ENCODE data around the gene DPP4. TPM values are rescaled to one million over a fixed set of nuclear protein-coding genes. Genes with fewer than 3 reads are reported as not detected.

Gene DPP4
- total and polyA plus RNA-seq, 7 donors = 1.2 to 11.9 (median 6.9) TPM

DNA sequence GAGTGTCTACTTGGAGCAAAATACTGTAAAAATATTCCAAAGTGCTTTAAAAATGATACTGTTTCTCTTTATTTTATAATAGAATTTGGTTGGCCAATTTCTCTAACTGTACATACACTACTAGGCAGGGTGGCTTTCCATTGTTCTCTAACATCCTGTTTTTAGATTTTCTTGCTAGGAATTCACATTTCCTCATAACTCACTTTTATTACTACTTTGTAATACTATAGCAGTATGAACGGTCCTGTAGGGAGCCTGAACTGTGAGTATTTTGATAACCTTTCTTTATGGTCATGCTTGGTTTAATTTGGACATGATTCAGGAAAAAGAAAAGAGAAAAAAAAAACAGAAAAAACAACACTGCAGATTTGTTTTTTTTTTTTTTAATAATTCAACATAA is 40.3 kb upstream of the DPP4 start:
- Histone ChIP-seq H3K4me1 (peaks cover 0 to 12% (median 3%) of the 10 kb centered on the region in 4 donors), H3K36me3 (no peaks in the 10 kb centered on the region), H3K27ac (no peak overlapping the region), H3K9me3 (no peaks in the 10 kb centered on the region), H3K27me3 (no peaks in the 10 kb centered on the region), H3K4me3 (no peak overlapping the region)
- TF ChIP-seq EP300 (IDR thresholded peaks at IDR 0.05) = no peak
- no peak for TF ChIP-seq POLR2A (IDR thresholded peaks at IDR 0.05)
- no peak for TF ChIP-seq CTCF (IDR thresholded peaks at IDR 0.05)
- TF ChIP-seq POLR2AphosphoS5 (IDR thresholded peaks at IDR 0.05) = no peak
- intact Hi-C loops (cut with DNase I) = no loop called here
- 7 to 29% methylated on average over 1 of the region's 1 CpG for WGBS, 2 donors
- no peak for DNase-seq

GRCh38 chr2:162113776-162114168 is 39.8 kb upstream of the DPP4 start:
- H3K4me3 ChIP-seq = no peak overlapping the region
- no peak for DNase-seq
- TF ChIP-seq POLR2A (IDR thresholded peaks at IDR 0.05) (no peak), CTCF (IDR thresholded peaks at IDR 0.05) (no peak), EP300 (IDR thresholded peaks at IDR 0.05) (no peak), POLR2AphosphoS5 (IDR thresholded peaks at IDR 0.05) (peak in 1 of 4 donors; percentile 22)
- WGBS, 2 donors = 79 to 94% methylated on average over 1 of the region's 1 CpG
- no peaks in the 10 kb centered on the region for H3K9me3 ChIP-seq
- H3K27ac ChIP-seq = no peak overlapping the region
- H3K4me1 ChIP-seq = peaks cover 0 to 10% (median 3%) of the 10 kb centered on the region in 4 donors
- H3K27me3 ChIP-seq = no peaks in the 10 kb centered on the region
- no peaks in the 10 kb centered on the region for H3K36me3 ChIP-seq
- intact Hi-C loops (cut with DNase I) = no loop called here

DNA sequence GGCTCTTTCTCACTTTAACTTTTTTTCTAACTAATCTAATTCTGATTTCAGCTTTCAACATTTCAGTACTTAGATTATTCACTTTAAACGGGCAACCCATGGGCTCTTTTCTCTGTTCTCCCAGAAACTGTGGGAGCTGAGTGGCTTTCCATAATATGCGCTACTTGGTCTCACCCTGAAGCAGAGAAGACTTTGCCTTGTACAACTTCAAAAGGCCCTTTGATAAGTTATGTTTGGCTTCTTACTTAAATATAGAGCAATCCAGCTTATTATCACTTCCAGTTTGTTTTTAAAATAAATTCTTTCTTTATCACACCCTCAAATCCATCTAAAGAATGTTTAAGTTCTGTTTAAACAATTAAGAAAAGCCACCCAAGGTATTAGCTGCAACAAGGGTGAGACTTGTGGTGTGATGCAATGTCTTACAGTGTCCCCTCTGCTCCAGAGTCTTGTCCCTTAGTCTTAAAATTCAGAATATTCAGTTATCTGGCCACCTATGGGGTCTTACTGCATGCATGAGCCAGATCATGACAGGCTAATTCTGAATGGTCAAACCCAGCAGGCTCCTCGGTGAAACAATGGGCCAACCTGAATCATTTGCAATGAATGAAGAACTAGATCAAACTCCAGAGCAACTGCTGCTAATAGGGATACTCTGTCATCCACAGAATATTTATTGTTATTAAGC is 39.2 kb upstream of the DPP4 start:
- Histone ChIP-seq H3K27me3 (no peaks in the 10 kb centered on the region), H3K27ac (no peak overlapping the region), H3K4me1 (peaks cover 0 to 5% (median 1%) of the 10 kb centered on the region in 4 donors), H3K4me3 (no peak overlapping the region), H3K9me3 (no peaks in the 10 kb centered on the region), H3K36me3 (no peaks in the 10 kb centered on the region)
- WGBS, 2 donors = 89 to 90% methylated on average over 3 of the region's 3 CpGs
- intact Hi-C loops (cut with DNase I) = no loop called here
- no peak for DNase-seq
- TF ChIP-seq POLR2A (IDR thresholded peaks at IDR 0.05) (no peak), POLR2AphosphoS5 (IDR thresholded peaks at IDR 0.05) (no peak), CTCF (IDR thresholded peaks at IDR 0.05) (no peak), EP300 (IDR thresholded peaks at IDR 0.05) (no peak)

DNA sequence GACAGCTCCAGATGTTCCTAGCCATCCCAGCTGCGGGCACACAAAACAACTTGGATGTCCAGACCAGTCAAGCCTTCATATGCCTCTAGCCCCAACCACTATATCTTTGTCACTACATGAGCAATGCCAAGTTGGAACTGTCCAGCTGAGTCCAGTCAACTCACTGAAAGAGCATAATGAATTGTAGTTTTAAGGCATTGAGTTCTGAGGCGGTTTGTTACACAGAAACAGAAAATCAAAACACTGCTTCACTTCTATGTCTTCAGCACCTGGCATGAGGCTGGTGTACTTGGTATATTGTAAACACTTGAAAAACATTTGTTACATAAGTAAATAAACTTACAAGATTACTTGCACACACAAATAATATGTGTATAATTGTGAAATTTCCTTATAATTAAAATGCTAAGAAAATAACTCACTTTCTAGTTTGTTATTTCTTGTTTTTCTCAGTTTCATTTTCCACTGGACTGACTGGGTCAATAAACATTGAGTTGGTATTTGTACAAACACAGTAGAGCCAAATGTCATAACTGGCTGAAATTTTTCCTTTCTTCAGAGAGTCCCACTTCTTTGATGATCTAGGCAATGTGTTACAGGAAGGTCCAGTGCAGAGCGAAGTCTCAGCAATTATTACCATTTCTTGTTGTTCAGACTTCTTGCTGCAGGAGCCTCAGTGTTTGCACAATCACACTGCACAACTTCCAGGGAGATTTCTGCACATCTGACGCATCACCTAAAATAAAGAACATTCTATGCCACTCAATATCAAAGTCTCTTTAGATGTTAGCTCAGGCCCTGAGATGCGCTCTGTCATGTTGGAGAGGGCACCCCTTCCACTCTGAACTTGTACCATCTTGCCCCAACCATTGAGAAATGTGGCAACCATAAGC is 38.2 kb upstream of the DPP4 start:
- DNase-seq = no peak
- no peak overlapping the region for H3K27ac ChIP-seq
- intact Hi-C loops (cut with DNase I) = no loop called here
- no peaks in the 10 kb centered on the region for H3K9me3 ChIP-seq
- no peak overlapping the region for H3K4me3 ChIP-seq
- no peaks in the 10 kb centered on the region for H3K4me1 ChIP-seq
- H3K36me3 ChIP-seq = no peaks in the 10 kb centered on the region
- TF ChIP-seq POLR2AphosphoS5 (IDR thresholded peaks at IDR 0.05) = no peak
- no peak for TF ChIP-seq EP300 (IDR thresholded peaks at IDR 0.05)
- no peak for TF ChIP-seq POLR2A (IDR thresholded peaks at IDR 0.05)
- no peak for TF ChIP-seq CTCF (IDR thresholded peaks at IDR 0.05)
- 84% methylated on average over 5 of the region's 5 CpGs for WGBS, 2 donors
- H3K27me3 ChIP-seq = no peaks in the 10 kb centered on the region
